Breast epithelium (tissue), 4 donors: ENCODE results near the gene PTPN14. TPM values are rescaled to one million over a fixed set of nuclear protein-coding genes. Genes with fewer than 3 reads are reported as not detected.

Experiments
- DNase-seq, 2 donors: peaks; one replicate each; pipeline ENCODE4 v3.0.0-alpha.2; 2019; ENCODE audit warnings: low spot score in 2 of 2
- H3K27ac ChIP-seq, 2 donors: fragments of 200-600 bp; sonication (generic) in 1 of 2; one replicate each; pipeline ENCODE4 v1.5.1; 2016 to 2019; ENCODE audit warnings: mild to moderate bottlenecking in 1 of 2
- H3K27me3 ChIP-seq, 2 donors: fragments of 200-600 bp; sonication (generic) in 1 of 2; one replicate each; pipeline versions ENCODE4 v1.5.1 to v1.6.0; 2017 to 2019; ENCODE audit warnings: control low read depth in 1 of 2, mild to moderate bottlenecking in 1 of 2
- H3K36me3 ChIP-seq: fragments of 200-600 bp; one replicate; pipeline ENCODE4 v1.5.1; 2019
- H3K4me1 ChIP-seq, 2 donors: fragments of 200-600 bp; sonication (generic); one replicate each; pipeline ENCODE4 v1.5.1; 2016 to 2019; ENCODE audit warnings: control low read depth in 1 of 2
- H3K4me3 ChIP-seq, 3 donors: fragments of 200-600 bp; sonication (generic); 1 replicate in 2 of 3; 2 replicates in 1 of 3; pipeline ENCODE4 v1.5.1; 2016 to 2019; ENCODE audit warnings: mild to moderate bottlenecking in 3 of 3, moderate library complexity in 2 of 3
- H3K9me3 ChIP-seq, 2 donors: fragments of 200-600 bp; sonication (generic) in 1 of 2; one replicate each; pipeline ENCODE4 v1.5.1; 2016 to 2019; ENCODE audit warnings: control low read depth in 1 of 2
- CTCF ChIP-seq, 3 donors: fragments of 450-650 bp; IDR thresholded peaks; one replicate each; pipeline ENCODE4 v1.5.1; 2016 to 2017; ENCODE audit warnings: antibody characterized with exemption in 3 of 3, mild to moderate bottlenecking in 3 of 3, moderate library complexity in 3 of 3
- POLR2A ChIP-seq: fragments of 450-650 bp; IDR thresholded peaks from one replicate; pipeline ENCODE4 v1.6.1; 2016; ENCODE audit warnings: antibody characterized with exemption, mild to moderate bottlenecking, moderate library complexity
- POLR2AphosphoS5 ChIP-seq, 3 donors: sonication (generic); formaldehyde crosslinking; IDR thresholded peaks; one replicate each; pipeline ENCODE4 v1.6.1; 2017; ENCODE audit warnings: antibody characterized with exemption in 3 of 3
- intact Hi-C: fragments of 100-400 bp; cut with DNase I; formaldehyde crosslinking; loops from one replicate; pipeline ENCODE4 v1.15.1; 2023; ENCODE audit warnings: low total_unique reads
- total RNA-seq, 3 donors: library from RNA; depleted of rRNA; stranded (reverse); fragments of >200 nt; gene quantifications; one replicate each; pipeline ENCODE4 v1.1.0, GENCODE V29; 2016

The PTPN14 gene
- total RNA-seq, 3 donors from 2014 or later = 30.4 to 57.4 (median 49.5) TPM

- H3K27ac ChIP-seq = peak overlapping the region; percentile 49 to 98
- H3K4me1 ChIP-seq = peaks cover 0 to 4% of the 10 kb centered on the region in 2 donors
- intact Hi-C loops = no loop called here
- no peaks in the 10 kb centered on the region for H3K9me3 ChIP-seq
- TF ChIP-seq CTCF (IDR thresholded peaks at IDR 0.05) = no peak
- no peak for TF ChIP-seq POLR2A
- no peak for TF ChIP-seq POLR2AphosphoS5 (IDR thresholded peaks at IDR 0.05)
- H3K4me3 ChIP-seq = peak overlapping the region in 2 of 3 donors; percentile 87 to 96
- DNase-seq = no peak
- H3K36me3 ChIP-seq = no peaks in the 10 kb centered on the region
- no peaks in the 10 kb centered on the region for H3K27me3 ChIP-seq
Observed at GRCh38 chr1:214547747-214548146, 3.7 kb downstream of the PTPN14 start.

DNA sequence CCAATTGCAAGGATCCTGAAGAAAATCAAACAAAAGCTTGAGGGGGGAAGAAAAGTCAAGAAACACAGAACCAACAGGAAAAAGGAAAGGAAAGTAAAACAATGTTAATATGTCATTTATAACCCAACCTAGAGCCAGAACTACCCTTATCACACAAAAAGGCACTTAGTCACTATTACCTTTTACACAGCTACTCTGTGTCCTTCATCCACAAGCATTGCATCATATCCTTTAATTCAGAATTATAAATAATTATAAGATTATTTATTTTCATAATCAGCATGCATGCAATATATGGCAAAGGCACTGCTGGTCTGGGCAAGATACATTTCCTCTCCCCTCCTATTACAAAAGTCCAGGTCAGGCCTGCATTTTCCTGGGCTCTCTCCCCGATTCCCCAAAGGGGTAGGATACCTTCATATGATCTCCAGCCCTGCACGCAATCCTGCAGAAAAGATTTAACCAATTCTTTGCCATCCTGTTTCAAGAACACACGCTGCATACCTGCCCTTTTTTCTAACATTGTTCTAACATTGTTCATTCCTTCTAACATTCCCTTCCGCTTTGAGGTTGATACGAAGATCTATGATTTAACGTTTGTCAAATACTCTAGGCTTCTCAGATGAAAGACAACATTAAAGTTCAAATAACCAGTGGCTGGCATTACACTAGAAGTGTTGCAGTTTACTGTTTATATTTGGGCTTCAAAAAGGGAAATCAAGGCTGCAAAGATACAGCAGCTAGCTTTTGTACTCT lies 4.3 kb downstream of the PTPN14 start:
- intact Hi-C loops = no loop called here
- no peak for DNase-seq
- Histone ChIP-seq H3K4me3 (peak overlapping the region in 1 of 3 donors; percentile 12), H3K9me3 (no peaks in the 10 kb centered on the region), H3K4me1 (no peaks in the 10 kb centered on the region), H3K27me3 (no peaks in the 10 kb centered on the region), H3K27ac (peak overlapping the region; percentile 58 to 98), H3K36me3 (no peaks in the 10 kb centered on the region)
- TF ChIP-seq POLR2AphosphoS5 (IDR thresholded peaks at IDR 0.05) (no peak), POLR2A (no peak), CTCF (IDR thresholded peaks at IDR 0.05) (no peak)

GRCh38 chr1:214546084-214546483 lies 5.3 kb downstream of the PTPN14 start:
- peak overlapping the region in 1 of 2 donors; percentile 58 for H3K27ac ChIP-seq
- H3K36me3 ChIP-seq = no peaks in the 10 kb centered on the region
- H3K4me1 ChIP-seq = no peaks in the 10 kb centered on the region
- no peaks in the 10 kb centered on the region for H3K27me3 ChIP-seq
- intact Hi-C loops = no loop called here
- no peak for DNase-seq
- peak overlapping the region in 1 of 3 donors; percentile 9 for H3K4me3 ChIP-seq
- TF ChIP-seq POLR2AphosphoS5 (IDR thresholded peaks at IDR 0.05) (no peak), CTCF (IDR thresholded peaks at IDR 0.05) (no peak), POLR2A (no peak)
- H3K9me3 ChIP-seq = no peaks in the 10 kb centered on the region

GRCh38 chr1:214545293-214545692 lies 6.1 kb downstream of the PTPN14 start:
- no peaks in the 10 kb centered on the region for H3K4me1 ChIP-seq
- no peak for DNase-seq
- no peaks in the 10 kb centered on the region for H3K36me3 ChIP-seq
- H3K4me3 ChIP-seq = no peak overlapping the region
- TF ChIP-seq POLR2A = no peak
- no peaks in the 10 kb centered on the region for H3K9me3 ChIP-seq
- intact Hi-C loops = no loop called here
- no peaks in the 10 kb centered on the region for H3K27me3 ChIP-seq
- H3K27ac ChIP-seq = peak overlapping the region in 1 of 2 donors; percentile 1

- DNase-seq = no peak
- Histone ChIP-seq H3K27me3 (no peaks in the 10 kb centered on the region), H3K36me3 (no peaks in the 10 kb centered on the region), H3K4me3 (no peak overlapping the region), H3K4me1 (no peaks in the 10 kb centered on the region), H3K27ac (no peak overlapping the region), H3K9me3 (no peaks in the 10 kb centered on the region)
- TF ChIP-seq CTCF (IDR thresholded peaks at IDR 0.05) = no peak
- TF ChIP-seq POLR2A = no peak
- TF ChIP-seq POLR2AphosphoS5 (IDR thresholded peaks at IDR 0.05) = no peak
- intact Hi-C loops = no loop called here
Observed at GRCh38 chr1:214544791-214545190, 6.6 kb downstream of the PTPN14 start.
